Subcutaneous abdominal adipose tissue (tissue), 5 donors: ENCODE data around the gene PSD4.

Experiments used
- H3K27ac ChIP-seq: one replicate; pipeline ENCODE4 v1.7.0; 2013; ENCODE audit warnings: low read depth, mild to moderate bottlenecking, inconsistent platforms, low read length, moderate library complexity
- H3K27me3 ChIP-seq, 5 donors: one replicate each; pipeline ENCODE4 v1.7.0; 2013; ENCODE audit warnings: low read length in 5 of 5, inconsistent platforms in 1 of 5; ENCODE audit not compliant: control insufficient read depth in 5 of 5, insufficient read depth in 4 of 5
- H3K36me3 ChIP-seq, 5 donors: one replicate each; pipeline ENCODE4 v1.7.0; 2013; ENCODE audit warnings: low read length in 5 of 5; ENCODE audit not compliant: control insufficient read depth in 5 of 5, insufficient read depth in 5 of 5
- H3K4me1 ChIP-seq, 5 donors: one replicate each; pipeline ENCODE4 v1.7.0; 2013; ENCODE audit warnings: low read length in 5 of 5, mild to moderate bottlenecking in 3 of 5, moderate library complexity in 1 of 5; ENCODE audit not compliant: control insufficient read depth in 5 of 5, insufficient read depth in 5 of 5
- H3K4me3 ChIP-seq, 5 donors: one replicate each; pipeline ENCODE4 v1.7.0; 2013; ENCODE audit warnings: low read length in 5 of 5, low read depth in 1 of 5
- H3K9ac ChIP-seq, 5 donors: one replicate each; pipeline ENCODE4 v1.7.0; 2013; ENCODE audit warnings: low read length in 5 of 5, mild to moderate bottlenecking in 4 of 5, moderate library complexity in 3 of 5
- H3K9me3 ChIP-seq, 5 donors: one replicate each; pipeline ENCODE4 v1.7.0; 2013; ENCODE audit warnings: low read length in 5 of 5; ENCODE audit not compliant: control insufficient read depth in 5 of 5
- donor health status: healthy.
- donor health status: healthy.
- donor health status: healthy.
- donor health status: healthy.
- donor health status: healthy.

Gene PSD4

DNA sequence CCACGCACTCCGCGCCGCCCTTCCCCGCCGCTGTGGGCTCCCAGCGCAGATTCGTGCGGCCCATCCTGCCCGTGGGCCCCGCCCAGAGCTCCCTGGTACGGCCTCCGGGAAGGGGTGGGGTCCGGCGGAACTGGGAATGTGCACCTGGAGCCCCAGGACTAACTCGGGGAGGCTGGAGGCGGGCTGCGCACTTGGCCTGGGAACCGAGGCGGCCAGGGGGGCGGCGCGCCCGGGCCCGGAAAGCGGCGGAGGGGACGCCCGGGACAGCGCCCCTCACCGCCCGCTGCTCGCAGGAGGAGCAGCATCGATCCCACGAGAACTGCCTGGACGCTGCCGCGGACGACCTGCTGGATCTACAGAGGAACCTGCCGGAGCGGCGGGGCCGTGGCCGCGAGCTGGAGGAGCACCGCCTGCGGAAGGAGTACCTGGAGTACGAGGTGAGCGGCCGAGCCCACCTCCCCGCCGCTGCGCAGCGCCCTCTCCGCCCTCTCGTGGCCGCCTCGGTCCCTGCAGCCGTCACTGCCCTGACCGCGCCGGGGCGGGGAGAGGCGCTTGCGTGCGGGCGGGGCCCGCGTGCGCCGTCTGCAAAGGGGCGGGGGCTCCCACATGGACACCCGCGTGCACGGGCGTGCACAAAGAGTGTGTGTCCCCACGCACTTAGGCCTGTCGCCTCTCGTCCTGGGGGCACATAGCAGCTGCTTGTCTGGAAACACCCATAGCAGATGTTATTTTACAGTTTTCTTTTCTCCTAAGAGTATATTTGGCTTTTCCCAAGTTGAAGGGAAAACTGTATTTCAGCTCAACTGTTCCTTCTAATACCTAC, 25.2 kb downstream of the PSD4 start:
- Histone ChIP-seq H3K27me3 (no peaks in the 10 kb centered on the region), H3K9me3 (no peaks in the 10 kb centered on the region), H3K27ac (no peak overlapping the region), H3K4me1 (peaks cover 0 to 14% (median 10%) of the 10 kb centered on the region in 5 donors), H3K9ac (peak overlapping the region in 4 of 5 donors; percentile 60 to 79 (median 70)), H3K4me3 (peak overlapping the region; percentile 17 to 85 (median 80)), H3K36me3 (peaks cover 0 to 13% (median 0%) of the 10 kb centered on the region in 5 donors)

DNA sequence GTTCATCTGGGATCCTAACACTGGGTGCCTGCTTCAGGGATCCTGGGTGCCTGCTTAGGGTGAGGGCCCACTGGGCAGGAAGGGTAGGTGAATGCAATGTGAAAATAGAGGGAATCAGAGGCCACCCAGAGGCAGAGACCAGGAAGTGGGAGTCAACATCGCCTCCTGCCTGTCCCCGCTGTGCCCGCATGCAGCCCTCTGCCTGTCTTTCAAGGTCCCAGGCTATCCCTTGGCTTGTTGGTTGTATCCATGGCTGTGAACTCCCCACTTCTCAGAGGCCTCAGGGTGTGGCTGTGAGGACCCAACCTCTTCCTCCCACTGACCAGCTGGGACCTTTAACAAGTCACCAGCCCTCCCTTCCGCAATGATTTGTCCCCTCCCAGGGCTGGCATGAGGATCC, 26.5 kb downstream of the PSD4 start:
- H3K27me3 ChIP-seq: no peaks in the 10 kb centered on the region
- H3K36me3 ChIP-seq: peaks cover 0 to 13% (median 0%) of the 10 kb centered on the region in 5 donors
- no peak overlapping the region for H3K9ac ChIP-seq
- H3K4me1 ChIP-seq: peaks cover 0 to 14% (median 10%) of the 10 kb centered on the region in 5 donors
- H3K4me3 ChIP-seq: no peak overlapping the region
- no peaks in the 10 kb centered on the region for H3K9me3 ChIP-seq
- no peak overlapping the region for H3K27ac ChIP-seq

DNA sequence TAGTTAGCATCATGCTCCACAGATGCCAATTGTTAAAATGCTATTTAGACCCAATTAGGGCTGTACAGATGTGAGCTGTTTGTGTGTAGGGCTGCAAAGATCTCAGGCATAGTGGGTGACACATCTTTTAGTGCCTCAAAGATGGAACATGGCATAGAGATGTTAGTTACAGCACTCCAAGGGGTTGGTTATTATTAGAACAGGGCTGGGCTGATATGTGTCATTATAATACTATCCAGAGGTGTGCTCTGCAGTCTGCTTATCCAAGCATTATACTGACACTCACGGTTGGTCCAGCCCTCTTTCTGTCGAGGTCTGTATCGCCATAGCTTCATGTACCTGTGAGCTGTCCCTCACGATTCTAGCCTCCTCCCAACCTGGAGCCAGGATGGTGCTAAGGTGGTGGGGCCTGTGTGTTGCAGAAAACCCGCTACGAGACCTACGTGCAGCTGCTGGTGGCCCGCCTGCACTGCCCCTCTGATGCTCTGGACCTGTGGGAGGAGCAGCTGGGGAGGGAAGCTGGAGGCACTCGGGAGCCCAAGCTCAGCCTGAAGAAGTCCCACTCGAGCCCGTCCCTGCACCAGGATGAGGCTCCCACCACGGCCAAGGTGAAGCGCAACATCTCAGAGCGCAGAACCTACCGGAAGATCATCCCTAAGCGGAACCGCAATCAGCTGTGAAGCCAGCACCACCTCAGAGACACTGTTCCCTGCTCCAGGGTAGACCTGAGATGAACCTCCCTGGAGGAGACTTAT, 27.1 kb downstream of the PSD4 start:
- Histone ChIP-seq H3K27me3 (no peaks in the 10 kb centered on the region), H3K9me3 (no peaks in the 10 kb centered on the region), H3K27ac (no peak overlapping the region), H3K4me1 (peaks cover 0 to 14% (median 10%) of the 10 kb centered on the region in 5 donors), H3K36me3 (peaks cover 0 to 13% (median 0%) of the 10 kb centered on the region in 5 donors), H3K9ac (no peak overlapping the region), H3K4me3 (no peak overlapping the region)

DNA sequence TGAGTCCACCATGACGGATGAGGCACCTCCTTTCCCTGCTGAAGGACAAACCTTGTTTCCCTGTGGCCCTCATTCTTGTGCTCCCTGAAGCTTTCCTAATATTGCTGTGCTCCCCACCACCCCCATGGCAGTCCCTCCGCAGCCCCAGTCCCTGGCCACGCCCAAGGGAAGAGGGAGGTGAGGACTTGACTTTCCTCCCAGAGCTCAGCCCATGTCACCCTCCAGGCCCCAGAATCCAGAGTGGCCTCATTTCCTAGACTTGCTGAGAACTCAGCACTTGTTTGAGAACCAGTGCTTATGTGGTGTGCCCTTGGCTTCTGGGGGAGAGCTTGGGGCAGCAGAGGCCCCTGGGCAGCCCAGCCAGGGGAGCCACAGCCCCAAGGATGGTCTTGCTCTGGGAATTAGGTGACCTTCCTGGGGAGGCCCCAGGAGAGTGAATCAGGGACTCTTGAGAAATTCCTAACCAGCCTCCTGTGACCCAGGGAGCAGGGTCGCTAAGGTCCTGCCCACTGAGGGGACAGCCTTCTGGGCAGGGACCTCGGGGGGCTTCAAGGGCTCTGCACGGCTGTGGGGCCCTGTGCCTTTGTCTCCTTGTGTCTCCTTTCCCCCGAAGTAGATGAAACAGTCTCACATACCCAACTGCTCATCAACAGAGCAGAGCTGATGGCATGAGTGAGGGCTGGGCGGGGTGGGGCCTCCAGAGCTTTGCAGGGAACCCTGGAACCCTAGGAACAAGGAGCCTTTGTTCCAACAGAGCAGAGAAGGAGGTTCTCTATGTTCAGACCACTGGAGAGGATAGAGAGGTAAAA, 27.9 kb downstream of the PSD4 start:
- peaks cover 0 to 13% (median 0%) of the 10 kb centered on the region in 5 donors for H3K36me3 ChIP-seq
- no peak overlapping the region for H3K4me3 ChIP-seq
- H3K4me1 ChIP-seq: peaks cover 0 to 14% (median 10%) of the 10 kb centered on the region in 5 donors
- H3K9ac ChIP-seq: no peak overlapping the region
- H3K27me3 ChIP-seq: no peaks in the 10 kb centered on the region
- no peak overlapping the region for H3K27ac ChIP-seq
- H3K9me3 ChIP-seq: no peaks in the 10 kb centered on the region

DNA sequence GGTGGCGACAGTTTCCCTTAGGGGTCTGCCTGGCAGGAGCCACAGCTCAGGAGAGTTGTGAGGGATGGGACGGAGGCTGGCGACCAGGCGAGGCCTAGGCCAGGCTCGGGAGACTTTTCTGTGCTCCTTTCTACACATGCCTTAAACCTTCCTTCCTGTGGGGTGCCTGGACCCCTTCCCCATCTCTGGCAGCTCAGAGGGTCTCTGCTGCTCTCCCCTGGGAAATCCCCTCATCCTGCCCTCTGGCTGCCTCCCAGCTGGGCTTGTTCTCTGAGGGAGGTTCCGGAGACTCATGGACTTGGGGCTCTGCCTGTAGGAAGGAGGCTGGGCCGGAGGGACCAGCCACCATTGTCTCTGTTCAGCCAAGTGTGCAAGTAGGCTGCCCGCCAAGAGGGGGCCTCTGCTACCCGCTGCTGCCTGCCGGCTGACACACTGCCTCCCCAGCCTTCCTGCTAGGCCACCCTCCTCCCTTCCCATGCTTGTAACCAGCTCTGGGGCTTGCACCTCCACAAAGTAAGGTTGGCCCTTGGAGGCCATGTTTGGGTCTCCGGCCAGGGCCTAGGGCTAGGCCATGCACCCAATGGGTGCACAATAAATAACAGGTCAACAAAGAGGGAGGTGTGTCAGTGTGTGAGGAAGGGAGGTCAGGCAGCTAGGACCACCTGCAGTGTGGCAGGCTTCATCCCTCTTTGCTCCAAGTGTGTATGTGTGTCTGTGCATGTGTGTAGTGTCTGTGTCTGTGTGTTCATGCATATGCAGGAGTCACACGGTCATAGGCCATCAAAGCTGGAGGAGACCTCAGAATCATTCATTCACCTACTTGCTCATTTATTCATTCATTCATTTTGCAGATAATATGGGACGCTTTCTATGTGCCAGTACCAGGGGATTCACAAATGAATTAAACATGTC, 28.8 kb downstream of the PSD4 start:
- no peaks in the 10 kb centered on the region for H3K27me3 ChIP-seq
- H3K4me1 ChIP-seq: peaks cover 0 to 14% (median 10%) of the 10 kb centered on the region in 5 donors
- H3K9me3 ChIP-seq: no peaks in the 10 kb centered on the region
- H3K27ac ChIP-seq: no peak overlapping the region
- no peak overlapping the region for H3K9ac ChIP-seq
- H3K4me3 ChIP-seq: no peak overlapping the region
- H3K36me3 ChIP-seq: peaks cover 0 to 13% (median 0%) of the 10 kb centered on the region in 5 donors

DNA sequence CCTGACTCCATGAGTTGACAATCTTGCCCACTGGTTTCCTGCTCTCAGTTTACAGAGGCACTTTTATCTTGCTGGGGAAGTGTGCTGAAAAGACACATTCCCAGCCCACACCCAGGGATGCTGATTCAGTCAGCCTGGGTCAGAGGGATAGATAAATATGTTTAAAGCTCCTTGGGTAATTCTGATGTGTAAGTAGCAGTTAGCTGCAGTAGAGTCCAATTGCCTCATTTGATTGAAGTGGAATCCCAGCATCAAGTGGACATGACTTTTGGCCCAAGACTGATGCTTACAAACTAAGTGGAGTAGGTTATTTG, 29.4 kb downstream of the PSD4 start:
- H3K9me3 ChIP-seq: no peaks in the 10 kb centered on the region
- H3K27me3 ChIP-seq: no peaks in the 10 kb centered on the region
- no peak overlapping the region for H3K4me3 ChIP-seq
- peaks cover 0 to 14% (median 10%) of the 10 kb centered on the region in 5 donors for H3K4me1 ChIP-seq
- no peak overlapping the region for H3K9ac ChIP-seq
- H3K27ac ChIP-seq: no peak overlapping the region
- H3K36me3 ChIP-seq: peaks cover 0 to 13% (median 0%) of the 10 kb centered on the region in 5 donors

DNA sequence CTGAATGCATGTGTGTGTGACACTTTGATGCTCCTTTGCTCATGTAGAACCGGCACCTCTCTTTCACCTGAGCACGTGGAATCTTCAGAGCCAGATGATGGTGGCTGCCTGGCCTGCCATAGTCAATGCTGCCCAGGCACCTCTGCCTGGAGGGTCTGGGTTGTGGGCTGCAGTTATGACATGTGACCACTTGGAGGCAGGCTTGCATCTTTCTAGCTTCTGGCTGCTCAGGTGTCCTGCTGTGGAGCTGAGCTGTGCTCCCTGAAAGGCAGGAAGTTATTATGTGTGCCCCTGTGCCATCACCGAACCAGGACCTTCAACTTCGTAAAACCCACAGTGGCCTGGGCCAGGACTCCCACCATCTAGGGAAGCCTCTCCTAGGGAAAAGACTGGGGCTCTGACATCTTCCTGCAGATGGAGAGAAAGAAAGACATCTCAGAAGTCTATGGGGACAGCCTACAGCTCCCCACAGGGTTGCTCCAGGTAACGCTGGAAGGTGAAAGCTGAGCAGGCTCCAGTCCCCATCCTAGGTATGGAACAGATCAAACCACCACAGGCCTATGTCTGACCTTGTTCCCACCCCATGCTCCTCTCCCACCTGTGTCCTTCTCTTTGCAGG, 30.2 kb downstream of the PSD4 start:
- no peak overlapping the region for H3K4me3 ChIP-seq
- peaks cover 0 to 9% (median 5%) of the 10 kb centered on the region in 5 donors for H3K4me1 ChIP-seq
- no peaks in the 10 kb centered on the region for H3K9me3 ChIP-seq
- no peaks in the 10 kb centered on the region for H3K27me3 ChIP-seq
- H3K27ac ChIP-seq: no peak overlapping the region
- H3K9ac ChIP-seq: no peak overlapping the region
- H3K36me3 ChIP-seq: peaks cover 0 to 13% (median 0%) of the 10 kb centered on the region in 5 donors

DNA sequence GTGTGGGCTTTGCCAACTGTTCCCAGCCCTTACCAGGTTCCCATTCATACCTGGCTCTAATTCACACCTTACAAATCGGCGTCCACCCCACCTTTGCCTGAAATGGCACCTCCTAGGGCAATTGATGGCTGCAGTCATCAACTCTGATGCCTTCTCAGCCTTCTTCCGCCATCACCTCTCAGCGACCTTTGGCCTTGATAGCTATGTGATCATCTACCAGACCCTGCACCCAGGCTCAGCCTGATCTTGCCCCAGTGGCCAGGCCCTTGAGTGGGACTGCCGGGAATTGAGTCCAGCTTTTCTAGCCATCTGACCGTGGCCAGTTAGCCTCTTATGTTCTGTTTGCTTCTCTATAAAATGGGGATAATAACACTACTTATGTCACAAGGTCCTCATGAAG, 32.5 kb downstream of the PSD4 start:
- H3K27ac ChIP-seq: no peak overlapping the region
- H3K4me1 ChIP-seq: peaks cover 0 to 13% (median 8%) of the 10 kb centered on the region in 5 donors
- no peak overlapping the region for H3K4me3 ChIP-seq
- H3K36me3 ChIP-seq: peaks cover 0 to 5% (median 0%) of the 10 kb centered on the region in 5 donors
- no peaks in the 10 kb centered on the region for H3K27me3 ChIP-seq
- no peak overlapping the region for H3K9ac ChIP-seq
- no peaks in the 10 kb centered on the region for H3K9me3 ChIP-seq

DNA sequence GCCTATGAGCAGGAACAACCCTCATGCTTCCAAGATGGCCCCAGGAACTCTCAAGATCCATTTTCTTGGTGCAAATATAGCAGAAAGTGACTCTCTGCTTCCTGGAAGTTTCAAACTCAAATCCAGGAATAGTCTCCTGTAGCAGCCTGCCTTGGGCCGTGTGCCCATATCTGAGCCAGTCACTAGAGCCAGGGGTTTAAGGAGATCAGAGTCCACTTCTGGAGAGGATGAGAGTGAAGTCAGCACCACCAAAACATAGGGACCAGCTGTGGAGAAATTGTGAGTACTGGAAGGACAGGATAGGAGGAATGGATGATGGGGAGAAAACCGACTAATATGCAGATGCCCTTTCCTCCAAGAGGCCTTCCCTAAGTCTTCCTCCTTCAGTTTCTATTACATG, 33.2 kb downstream of the PSD4 start:
- Histone ChIP-seq H3K27me3 (no peaks in the 10 kb centered on the region), H3K4me3 (no peak overlapping the region), H3K36me3 (peaks cover 0 to 3% (median 0%) of the 10 kb centered on the region in 5 donors), H3K9ac (no peak overlapping the region), H3K4me1 (peaks cover 2 to 20% (median 15%) of the 10 kb centered on the region in 5 donors), H3K27ac (no peak overlapping the region), H3K9me3 (no peaks in the 10 kb centered on the region)
